ENCODE measurements around the gene GAS7.
A peak's percentile ranks its signal among the peaks of the same experiment; 100 is the strongest.

The GAS7 gene

GRCh38 chr17:9890124-9890523, 308.3 kb downstream of the GAS7 start:
- DNase-seq (ENCODE audit: low read depth) = peak; percentile 19

- DNase-seq (ENCODE audit: low read depth) = no peak
Observed at GRCh38 chr17:9887508-9887907, 310.9 kb downstream of the GAS7 start.

- no peak for DNase-seq (ENCODE audit: low read depth)
Observed at GRCh38 chr17:9886141-9886930, 312.1 kb downstream of the GAS7 start.

GRCh38 chr17:9883451-9883850, 315.0 kb downstream of the GAS7 start:
- no peak for DNase-seq (ENCODE audit: low read depth)

DNA sequence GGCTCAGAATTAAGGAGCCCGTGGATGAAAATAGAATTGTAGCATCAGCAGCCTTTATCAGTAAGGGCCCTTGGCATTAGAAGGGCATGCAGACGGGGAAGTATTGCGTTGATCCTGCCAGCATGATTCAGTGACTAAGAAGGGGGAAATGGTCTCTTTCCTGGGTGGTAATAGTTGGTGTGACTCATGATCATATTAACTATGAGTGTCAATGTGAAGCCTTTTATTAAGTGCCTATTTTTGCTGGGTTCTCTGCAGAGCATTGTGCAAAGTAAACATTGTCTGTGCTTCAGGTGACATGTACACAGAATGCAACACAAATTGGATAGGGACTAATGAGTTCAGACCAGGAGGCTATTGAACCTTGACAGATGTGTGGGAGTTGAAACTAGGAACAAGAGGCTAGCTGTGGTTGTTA, 317.8 kb downstream of the GAS7 start:
- DNase-seq (ENCODE audit: low read depth) = peak; percentile 40

DNA sequence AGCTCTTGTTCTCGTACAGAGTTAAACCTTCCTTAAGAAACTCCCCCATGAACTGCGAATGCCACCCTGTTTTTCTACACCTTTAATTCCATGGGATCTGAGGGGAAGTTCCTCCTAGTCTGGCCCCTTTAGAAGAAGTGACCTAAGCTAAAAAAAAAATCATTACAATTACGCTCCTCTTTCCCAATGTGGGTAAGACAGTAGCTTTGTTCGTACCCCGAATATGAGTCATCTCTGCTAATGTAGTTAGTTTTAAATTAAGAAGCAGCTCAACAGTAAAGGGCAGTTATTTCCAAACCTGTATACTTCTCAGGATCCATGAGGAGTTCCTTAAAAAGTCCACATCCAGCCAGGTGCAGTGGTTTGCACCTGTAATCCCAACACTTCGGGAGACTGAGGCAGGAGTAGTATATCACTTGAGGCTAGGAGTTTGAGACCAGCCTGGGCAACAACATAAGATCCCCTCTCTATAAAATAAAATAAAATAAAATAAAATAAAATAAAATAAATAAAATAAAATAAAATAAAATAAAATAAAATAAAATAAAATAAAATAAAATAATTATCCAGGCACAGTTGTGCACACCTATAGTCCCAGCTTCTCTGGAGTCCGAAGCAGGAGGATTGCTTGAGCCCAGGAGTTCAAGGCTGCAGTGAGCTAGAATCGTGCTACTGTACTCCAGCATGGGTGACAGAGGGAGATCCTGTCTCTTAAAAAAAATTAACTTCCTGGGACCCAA, 319.4 kb downstream of the GAS7 start:
- peak; percentile 14 for DNase-seq (ENCODE audit: low read depth)

DNA sequence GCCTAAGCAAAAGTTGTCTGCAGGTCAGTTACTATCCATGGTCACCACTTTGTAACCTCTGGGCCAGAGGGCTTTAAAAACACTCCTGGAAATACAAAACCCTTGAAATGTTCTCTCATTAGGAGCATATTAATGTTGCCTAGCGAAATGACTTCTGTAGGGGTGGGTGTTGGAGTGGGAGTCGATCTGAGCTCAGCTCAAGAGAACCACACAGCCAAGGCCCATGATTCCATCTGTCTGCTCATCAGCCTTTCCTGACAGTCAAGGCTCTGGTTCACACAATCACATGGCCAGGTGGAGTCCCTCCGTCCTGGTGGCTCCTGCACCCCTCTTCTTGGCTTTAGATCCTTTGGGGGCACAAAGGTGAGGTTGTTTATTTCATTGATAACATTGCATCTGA, 320.1 kb downstream of the GAS7 start:
- DNase-seq (ENCODE audit: low read depth) = no peak

GRCh38 chr17:9875441-9875840, 323.0 kb downstream of the GAS7 start:
- DNase-seq (ENCODE audit: low read depth) = peak; percentile 75

DNA sequence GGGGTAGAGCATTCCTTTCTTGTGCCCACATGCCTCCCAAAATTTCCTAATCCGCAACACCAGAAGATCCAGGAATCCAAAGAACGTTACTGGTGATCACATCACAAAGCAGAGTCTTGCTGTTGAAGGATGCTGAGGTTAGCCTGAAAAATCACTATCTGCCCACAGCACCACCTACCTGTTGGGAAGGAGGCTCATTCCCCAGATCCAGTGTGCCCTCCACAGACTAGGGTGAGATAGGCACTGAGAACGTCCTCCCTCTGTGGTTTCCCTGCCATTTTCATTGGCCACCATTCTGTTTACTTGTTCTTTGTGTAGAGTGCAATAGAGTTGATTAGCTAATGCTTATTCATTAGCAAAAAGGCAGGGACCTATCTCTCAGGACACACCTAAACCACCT, 323.7 kb downstream of the GAS7 start:
- no peak for DNase-seq (ENCODE audit: low read depth)

GRCh38 chr17:9872852-9873251, 325.6 kb downstream of the GAS7 start:
- DNase-seq (ENCODE audit: low read depth) = no peak

- no peak for DNase-seq (ENCODE audit: low read depth)
Observed at GRCh38 chr17:9868552-9868951, 329.9 kb downstream of the GAS7 start.

DNA sequence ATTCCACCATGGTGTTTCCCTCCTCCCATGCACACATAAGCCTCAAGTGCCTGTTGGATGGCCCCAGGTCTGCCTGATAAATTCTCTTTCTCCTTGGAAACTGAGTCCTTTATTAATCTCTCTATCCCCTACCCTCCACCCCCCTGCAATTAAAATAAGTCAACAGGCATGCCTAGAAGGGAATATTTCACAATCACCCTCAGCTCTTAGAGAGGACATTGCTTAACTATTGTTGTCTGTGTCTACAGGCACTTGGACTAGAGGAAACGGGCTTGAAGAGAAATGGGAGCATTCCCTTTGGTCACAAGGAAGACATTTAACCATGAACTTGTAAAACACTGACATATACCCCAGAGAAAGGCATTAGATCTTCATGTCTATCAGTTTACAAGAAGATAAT, 332.8 kb downstream of the GAS7 start:
- peak; percentile 30 for DNase-seq (ENCODE audit: low read depth)

GRCh38 chr17:9862949-9863348, 335.5 kb downstream of the GAS7 start:
- no peak for DNase-seq (ENCODE audit: low read depth)

GRCh38 chr17:9862220-9862619, 336.2 kb downstream of the GAS7 start:
- DNase-seq (ENCODE audit: low read depth) = peak; percentile 6

DNA sequence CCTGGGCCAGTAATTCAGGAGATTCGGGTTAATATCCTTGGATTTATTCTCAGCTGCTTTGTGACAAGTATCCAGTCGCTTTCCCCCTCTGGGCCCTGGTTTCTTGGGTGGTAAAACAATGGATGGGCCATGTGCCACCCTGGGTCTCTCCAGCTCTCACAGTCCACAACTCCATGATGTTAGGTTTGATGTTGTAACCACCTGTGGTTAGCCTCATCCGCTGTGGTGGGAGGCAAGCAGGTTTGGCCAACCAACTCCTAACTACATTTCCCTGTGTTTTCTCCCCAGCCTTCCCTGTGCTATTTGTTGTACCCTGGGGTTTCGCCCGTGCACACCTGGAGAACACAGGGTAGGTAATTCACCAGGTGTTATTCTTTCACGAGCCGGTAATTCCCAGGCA, 337.6 kb downstream of the GAS7 start:
- DNase-seq (ENCODE audit: low read depth) = no peak

Data from iris pigment epithelial cell (primary cell).